HG03139 (cell line): ENCODE results near the gene MRC2.
A peak's percentile ranks its signal among the peaks of the same experiment; 100 is the strongest.
"Not testable (repeated sequence)": the region's sequence is repeated elsewhere in the genome, so short reads cannot be mapped to it uniquely, and the experiment has no call there.

Experiments used
- ATAC-seq: cut with Tn5 transposase; IDR thresholded peaks from one replicate; pipeline ENCODE4 v1.9.1; 2021; ENCODE audit not compliant: unreplicated experiment

Gene MRC2

GRCh38 chr17:62627219-62627903 lies at the start of gene MRC2:
Gene MRC2, plus strand, starts transcription at chr17:62627670. Its CDS starts 133 bp downstream, at chr17:62627803.
- peak; percentile 41 for ATAC-seq

GRCh38 chr17:62578757-62579487 lies 48.5 kb upstream of the MRC2 start:
- no peak for ATAC-seq

- no peak for ATAC-seq
These were observed 46.5 kb upstream of the MRC2 start for GRCh38 chr17:62580947-62581346.

GRCh38 chr17:62581764-62582163 lies 45.7 kb upstream of the MRC2 start:
- no peak for ATAC-seq

GRCh38 chr17:62587554-62587953 lies 39.9 kb upstream of the MRC2 start:
- no peak for ATAC-seq

GRCh38 chr17:62588109-62588508 lies 39.4 kb upstream of the MRC2 start:
- no peak for ATAC-seq

GRCh38 chr17:62591333-62591732 lies 36.1 kb upstream of the MRC2 start:
- ATAC-seq, result no peak

GRCh38 chr17:62591822-62592221 lies 35.6 kb upstream of the MRC2 start:
- ATAC-seq, result not testable (repeated sequence)

- no peak for ATAC-seq
These were observed 35.0 kb upstream of the MRC2 start for GRCh38 chr17:62592341-62593099.

GRCh38 chr17:62595484-62595883 lies 32.0 kb upstream of the MRC2 start:
- ATAC-seq, result no peak

GRCh38 chr17:62596662-62597061 lies 30.8 kb upstream of the MRC2 start:
- no peak for ATAC-seq

GRCh38 chr17:62597150-62597549 lies 30.3 kb upstream of the MRC2 start:
- ATAC-seq, result no peak

GRCh38 chr17:62597920-62598319 lies 29.6 kb upstream of the MRC2 start:
- no peak for ATAC-seq

GRCh38 chr17:62599964-62600657 lies 27.4 kb upstream of the MRC2 start:
- ATAC-seq, result no peak

GRCh38 chr17:62600805-62601204 lies 26.7 kb upstream of the MRC2 start:
- no peak for ATAC-seq

GRCh38 chr17:62601471-62601870 lies 26.0 kb upstream of the MRC2 start:
- ATAC-seq, result no peak

GRCh38 chr17:62603783-62604182 lies 23.7 kb upstream of the MRC2 start:
- not testable (repeated sequence) for ATAC-seq

GRCh38 chr17:62605588-62605987 lies 21.9 kb upstream of the MRC2 start:
- no peak for ATAC-seq

- ATAC-seq, result peak; percentile 70
These were observed 16.2 kb upstream of the MRC2 start for GRCh38 chr17:62611292-62611691.

- no peak for ATAC-seq
These were observed 15.7 kb upstream of the MRC2 start for GRCh38 chr17:62611728-62612127.

- ATAC-seq, result not testable (repeated sequence)
These were observed 15.2 kb upstream of the MRC2 start for GRCh38 chr17:62612289-62612688.
